SK-N-SH treated with all-trans-retinoic acid at 6 μM for 48 hours (cell line): ENCODE measurements around the gene TAT.
"Not testable (repeated sequence)": the region's sequence is repeated elsewhere in the genome, so short reads cannot be mapped to it uniquely, and the experiment has no call there.

Source experiments
- ATAC-seq: fragments of 200-7000 bp; cut with Tn5 transposase; 3 replicates; pipeline ENCODE4 v1.9.1; 2020; ENCODE audit warnings: mild to moderate bottlenecking, moderate library complexity
- ARNTL ChIP-seq: fragments of 450-650 bp; formaldehyde crosslinking; IDR thresholded peaks from 2 replicates; pipeline ENCODE4 v1.5.0; 2020; ENCODE audit warnings: low read depth, mild to moderate bottlenecking, moderate library complexity, borderline replicate concordance
- BACH2 ChIP-seq: fragments of 250-450 bp; sonication (Bioruptor Pico); IDR thresholded peaks from 2 replicates; pipeline ENCODE4 v1.9.0; 2021; ENCODE audit warnings: mild to moderate bottlenecking, borderline replicate concordance
- CREB5 ChIP-seq: fragments of 250-450 bp; sonication (Bioruptor Pico); IDR thresholded peaks from 2 replicates; pipeline ENCODE4 v1.5.1; 2020; ENCODE audit warnings: low read depth, mild to moderate bottlenecking, moderate library complexity
- CSDC2 ChIP-seq: fragments of 250-450 bp; sonication (Bioruptor Pico); IDR thresholded peaks from 2 replicates; pipeline ENCODE4 v1.5.0; 2020; ENCODE audit warnings: mild to moderate bottlenecking, moderate library complexity
- CSRNP3 ChIP-seq: fragments of 250-450 bp; sonication (Bioruptor Pico); IDR thresholded peaks from 2 replicates; pipeline ENCODE4 v1.5.1; 2021; ENCODE audit warnings: mild to moderate bottlenecking, moderate library complexity
- GLIS3 ChIP-seq: fragments of 250-450 bp; sonication (Bioruptor Pico); IDR thresholded peaks from 2 replicates; pipeline ENCODE4 v1.5.0; 2020; ENCODE audit warnings: mild to moderate bottlenecking, moderate library complexity
- ISL1 ChIP-seq: fragments of 250-450 bp; sonication (Bioruptor Pico); IDR thresholded peaks from 2 replicates; pipeline ENCODE4 v2.1.2; 2022; ENCODE audit warnings: mild to moderate bottlenecking, moderate library complexity
- OSR1 ChIP-seq: fragments of 250-450 bp; sonication (Bioruptor Pico); IDR thresholded peaks from 2 replicates; pipeline ENCODE4 v1.8.0; 2022; ENCODE audit warnings: moderate library complexity, mild to moderate bottlenecking, inconsistent platforms
- PPARA ChIP-seq: fragments of 250-450 bp; sonication (Bioruptor Pico); IDR thresholded peaks from 2 replicates; pipeline ENCODE4 v1.5.0; 2020; ENCODE audit warnings: mild to moderate bottlenecking, borderline replicate concordance
- RARB ChIP-seq: fragments of 250-450 bp; sonication (Bioruptor Pico); IDR thresholded peaks from 2 replicates; pipeline ENCODE4 v1.8.0; 2021; ENCODE audit warnings: mild to moderate bottlenecking, moderate library complexity
- SNAI2 ChIP-seq: fragments of 250-450 bp; sonication (Bioruptor Pico); IDR thresholded peaks from 2 replicates; pipeline ENCODE4 v1.5.0; 2020; ENCODE audit warnings: mild to moderate bottlenecking, moderate library complexity
- TCF4 ChIP-seq: fragments of 250-450 bp; sonication (Bioruptor Pico); IDR thresholded peaks from 2 replicates; pipeline ENCODE4 v1.8.0; 2021; ENCODE audit warnings: mild to moderate bottlenecking, moderate library complexity, borderline replicate concordance
- TOX ChIP-seq: fragments of 250-450 bp; sonication (Bioruptor Pico); IDR thresholded peaks from 2 replicates; pipeline ENCODE4 v1.8.0; 2021; ENCODE audit warnings: mild to moderate bottlenecking, moderate library complexity, borderline replicate concordance
- TSHZ2 ChIP-seq: fragments of 250-450 bp; sonication (Bioruptor Pico); IDR thresholded peaks from 2 replicates; pipeline ENCODE4 v1.5.0; 2020; ENCODE audit warnings: mild to moderate bottlenecking, moderate library complexity
- ZC3H10 ChIP-seq: fragments of 250-450 bp; sonication (Bioruptor Pico); IDR thresholded peaks from 2 replicates; pipeline ENCODE4 v1.5.1; 2021; ENCODE audit warnings: mild to moderate bottlenecking, moderate library complexity
- ZFP3 ChIP-seq: fragments of 250-450 bp; sonication (Bioruptor Pico); IDR thresholded peaks from 2 replicates; pipeline ENCODE4 v1.5.0; 2020; ENCODE audit warnings: mild to moderate bottlenecking, moderate library complexity
- ZFP30 ChIP-seq: fragments of 450-650 bp; formaldehyde crosslinking; IDR thresholded peaks from 2 replicates; pipeline ENCODE4 v1.5.0; 2022; ENCODE audit warnings: mild to moderate bottlenecking, moderate library complexity
- ZNF565 ChIP-seq: fragments of 450-650 bp; formaldehyde crosslinking; conservative IDR thresholded peaks from 2 replicates; pipeline ENCODE4 v1.5.0; 2020; ENCODE audit warnings: low read depth, mild to moderate bottlenecking, moderate library complexity
- ZNF70 ChIP-seq: fragments of 450-650 bp; formaldehyde crosslinking; IDR thresholded peaks from 2 replicates; pipeline ENCODE4 v1.5.0; 2020; ENCODE audit warnings: mild to moderate bottlenecking, moderate library complexity

The TAT gene

GRCh38 chr16:71593048-71593999 is 16.4 kb upstream of the TAT start:
- no peak for ATAC-seq
- TF ChIP-seq ZFP3 (CRISPR knock-in tag) (no peak), TOX (no peak), TCF4 (CRISPR knock-in tag) (no peak), ZNF565 (CRISPR knock-in tag) (no peak), ZC3H10 (CRISPR knock-in tag) (no peak), ZFP30 (CRISPR knock-in tag) (no peak), CREB5 (CRISPR knock-in tag) (no peak), RARB (no peak)

- no peak for ATAC-seq
Measured at GRCh38 chr16:71591917-71592316, 15.0 kb upstream of the TAT start.

GRCh38 chr16:71590584-71590983 is 13.7 kb upstream of the TAT start:
- no peak for ATAC-seq
- TF ChIP-seq ZFP30 (CRISPR knock-in tag), result no peak
- TF ChIP-seq PPARA (CRISPR knock-in tag), result no peak
- no peak for TF ChIP-seq ISL1 (CRISPR knock-in tag)
- no peak for TF ChIP-seq ARNTL (CRISPR knock-in tag)
- no peak for TF ChIP-seq CSRNP3
- no peak for TF ChIP-seq CSDC2
- TF ChIP-seq, all 23 proteins: peak for 0

More at GRCh38 chr16:71591917-71592316, 15.0 kb upstream of the TAT start:
- TF ChIP-seq ZNF70, result no peak
- TF ChIP-seq RARB, result no peak
- no peak for TF ChIP-seq TSHZ2
- no peak for TF ChIP-seq TOX
- no peak for TF ChIP-seq CSRNP3
- no peak for TF ChIP-seq PPARA (CRISPR knock-in tag)
- no peak for TF ChIP-seq ARNTL (CRISPR knock-in tag)
- TF ChIP-seq SNAI2 (CRISPR knock-in tag), result no peak
- no peak for TF ChIP-seq OSR1 (CRISPR knock-in tag)
- no peak for TF ChIP-seq BACH2 (CRISPR knock-in tag)
- TF ChIP-seq GLIS3 (CRISPR knock-in tag), result no peak

GRCh38 chr16:71590071-71590470 is 13.2 kb upstream of the TAT start:
- not testable (repeated sequence) for ATAC-seq

GRCh38 chr16:71589334-71589733 is 12.4 kb upstream of the TAT start:
- not testable (repeated sequence) for ATAC-seq
